ENCODE data around the gene DIPK1B. TPM values are rescaled to one million over a fixed set of nuclear protein-coding genes. Genes with fewer than 3 reads are reported as not detected.

The DIPK1B gene
- total and polyA plus RNA-seq, 2 experiments from 2014 or later = 18.7 to 60.0 TPM

- no peak for TF ChIP-seq CTCF (conservative IDR thresholded peaks at IDR 0.05; ENCODE audit: low read depth in 2 of 2)
Observed at GRCh38 chr9:136673975-136674785, 38.2 kb upstream of the DIPK1B start (continued).

DNA sequence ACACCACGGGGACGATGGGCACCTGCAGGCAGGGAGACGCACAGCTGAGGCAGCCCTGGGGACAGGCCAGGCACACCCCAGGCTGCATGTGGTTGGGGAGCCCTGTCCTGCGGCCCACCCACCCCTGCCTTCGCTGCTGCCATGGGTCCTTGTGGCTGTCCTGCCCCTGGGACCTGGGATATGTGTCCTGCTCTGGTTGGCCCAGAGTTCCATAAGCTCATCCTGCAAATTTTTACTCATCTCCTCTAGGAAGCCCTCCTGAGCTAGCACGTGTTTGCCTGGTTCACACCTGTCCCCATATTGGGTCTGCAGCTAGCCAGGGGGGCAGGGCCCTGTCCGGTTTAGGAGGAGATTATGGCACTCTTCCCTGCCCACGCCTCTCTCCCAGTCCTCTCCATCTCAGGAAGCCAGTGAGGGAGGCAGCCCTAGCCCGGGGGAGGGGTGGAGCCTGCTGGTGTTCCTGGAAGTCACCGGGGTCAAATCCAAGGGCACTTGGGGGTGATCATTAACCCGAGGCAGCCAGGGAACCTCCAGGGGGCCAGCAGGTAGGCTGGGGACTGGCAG is 37.5 kb upstream of the DIPK1B start:
- H3K4me3 ChIP-seq = no peak overlapping the region
- no peaks in the 10 kb centered on the region for H3K9me3 Mint-ChIP-seq
- no peaks in the 10 kb centered on the region for H3K36me3 Mint-ChIP-seq (ENCODE audit: low read depth)
- H3K27ac ChIP-seq (ENCODE audit: low read depth) = no peak overlapping the region
- no peak overlapping the region for H3K4me2 ChIP-seq
- no peaks in the 10 kb centered on the region for H3K79me2 ChIP-seq (replicated peaks; ENCODE audit: insufficient read depth)
- H3K4me3 Mint-ChIP-seq = no peak overlapping the region
- no peaks in the 10 kb centered on the region for H3F3A ChIP-seq (replicated peaks; ENCODE audit: low read depth)
- H2AFZ ChIP-seq = no peak overlapping the region
- H3K27ac Mint-ChIP-seq = no peak overlapping the region; the same call in 1 of the 2 replicates
- H3K27me3 Mint-ChIP-seq (ENCODE audit: insufficient read depth, low read depth, poor library complexity) = peaks cover 9% of the 10 kb centered on the region
- H4K20me1 ChIP-seq (replicated peaks; ENCODE audit: insufficient read depth) = no peaks in the 10 kb centered on the region
- H3K27me3 ChIP-seq (ENCODE audit: insufficient read depth) = no peaks in the 10 kb centered on the region
- ATAC-seq = no peak; the same call in 2 of the 3 replicates
- H3K4me1 Mint-ChIP-seq = peaks cover 5% of the 10 kb centered on the region; the same call in 1 of the 3 replicates
- H3K4me1 ChIP-seq (ENCODE audit: insufficient read depth) = no peaks in the 10 kb centered on the region
- H3K36me3 ChIP-seq (ENCODE audit: insufficient read depth) = no peaks in the 10 kb centered on the region
- DNase-seq (ENCODE audit: low spot score) = no peak
- H3K9me2 ChIP-seq (ENCODE audit: insufficient read depth) = no peaks in the 10 kb centered on the region
- TF ChIP-seq CREB1 (CRISPR knock-in tag; IDR thresholded peaks at IDR 0.05; ENCODE audit: low read depth) (no peak), POLR2AphosphoS5 (IDR thresholded peaks at IDR 0.05; ENCODE audit: low read depth) (no peak), EZH2 (IDR thresholded peaks at IDR 0.05; ENCODE audit: low read depth, unreplicated experiment) (no peak), ZNF331 (CRISPR knock-in tag; IDR thresholded peaks at IDR 0.05; ENCODE audit: low read depth) (no peak), JUNB (IDR thresholded peaks at IDR 0.05; ENCODE audit: unreplicated experiment) (no peak), STAT1 (IDR thresholded peaks at IDR 0.05; ENCODE audit: unreplicated experiment) (no peak), ZNF114 (CRISPR knock-in tag; IDR thresholded peaks at IDR 0.05) (no peak), CTCF (conservative IDR thresholded peaks at IDR 0.05; ENCODE audit: low read depth in 2 of 2) (no peak)
- TF ChIP-seq, protein P1, sequence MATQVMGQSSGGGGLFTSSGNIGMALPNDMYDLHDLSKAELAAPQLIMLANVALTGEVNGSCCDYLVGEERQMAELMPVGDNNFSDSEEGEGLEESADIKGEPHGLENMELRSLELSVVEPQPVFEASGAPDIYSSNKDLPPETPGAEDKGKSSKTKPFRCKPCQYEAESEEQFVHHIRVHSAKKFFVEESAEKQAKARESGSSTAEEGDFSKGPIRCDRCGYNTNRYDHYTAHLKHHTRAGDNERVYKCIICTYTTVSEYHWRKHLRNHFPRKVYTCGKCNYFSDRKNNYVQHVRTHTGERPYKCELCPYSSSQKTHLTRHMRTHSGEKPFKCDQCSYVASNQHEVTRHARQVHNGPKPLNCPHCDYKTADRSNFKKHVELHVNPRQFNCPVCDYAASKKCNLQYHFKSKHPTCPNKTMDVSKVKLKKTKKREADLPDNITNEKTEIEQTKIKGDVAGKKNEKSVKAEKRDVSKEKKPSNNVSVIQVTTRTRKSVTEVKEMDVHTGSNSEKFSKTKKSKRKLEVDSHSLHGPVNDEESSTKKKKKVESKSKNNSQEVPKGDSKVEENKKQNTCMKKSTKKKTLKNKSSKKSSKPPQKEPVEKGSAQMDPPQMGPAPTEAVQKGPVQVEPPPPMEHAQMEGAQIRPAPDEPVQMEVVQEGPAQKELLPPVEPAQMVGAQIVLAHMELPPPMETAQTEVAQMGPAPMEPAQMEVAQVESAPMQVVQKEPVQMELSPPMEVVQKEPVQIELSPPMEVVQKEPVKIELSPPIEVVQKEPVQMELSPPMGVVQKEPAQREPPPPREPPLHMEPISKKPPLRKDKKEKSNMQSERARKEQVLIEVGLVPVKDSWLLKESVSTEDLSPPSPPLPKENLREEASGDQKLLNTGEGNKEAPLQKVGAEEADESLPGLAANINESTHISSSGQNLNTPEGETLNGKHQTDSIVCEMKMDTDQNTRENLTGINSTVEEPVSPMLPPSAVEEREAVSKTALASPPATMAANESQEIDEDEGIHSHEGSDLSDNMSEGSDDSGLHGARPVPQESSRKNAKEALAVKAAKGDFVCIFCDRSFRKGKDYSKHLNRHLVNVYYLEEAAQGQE (IDR thresholded peaks at IDR 0.05; ENCODE audit: unreplicated experiment) = no peak

Data from GM23338 (cell line).